ENCODE results near the gene CHTOP.

DNA sequence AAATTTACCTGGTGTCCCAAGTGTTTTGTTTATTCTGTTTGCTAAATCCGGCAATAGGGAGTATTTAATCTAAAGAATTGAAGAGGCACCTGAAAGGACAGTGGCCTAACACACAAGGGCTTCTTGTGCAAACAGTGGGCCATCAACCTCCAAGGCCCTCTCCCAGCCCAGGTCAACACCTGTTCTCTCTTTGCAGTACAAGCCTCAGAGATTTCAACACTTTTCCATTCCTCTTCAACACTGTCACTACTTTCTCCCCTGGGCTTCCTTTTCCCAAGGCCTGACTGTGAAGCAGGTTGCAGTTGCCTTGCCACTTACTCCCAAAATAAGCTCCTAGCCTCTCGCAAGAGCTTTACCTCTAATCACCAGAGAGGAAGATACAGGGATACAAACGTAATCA is 21.5 kb downstream of the CHTOP start:
- TF ChIP-seq, protein P1, sequence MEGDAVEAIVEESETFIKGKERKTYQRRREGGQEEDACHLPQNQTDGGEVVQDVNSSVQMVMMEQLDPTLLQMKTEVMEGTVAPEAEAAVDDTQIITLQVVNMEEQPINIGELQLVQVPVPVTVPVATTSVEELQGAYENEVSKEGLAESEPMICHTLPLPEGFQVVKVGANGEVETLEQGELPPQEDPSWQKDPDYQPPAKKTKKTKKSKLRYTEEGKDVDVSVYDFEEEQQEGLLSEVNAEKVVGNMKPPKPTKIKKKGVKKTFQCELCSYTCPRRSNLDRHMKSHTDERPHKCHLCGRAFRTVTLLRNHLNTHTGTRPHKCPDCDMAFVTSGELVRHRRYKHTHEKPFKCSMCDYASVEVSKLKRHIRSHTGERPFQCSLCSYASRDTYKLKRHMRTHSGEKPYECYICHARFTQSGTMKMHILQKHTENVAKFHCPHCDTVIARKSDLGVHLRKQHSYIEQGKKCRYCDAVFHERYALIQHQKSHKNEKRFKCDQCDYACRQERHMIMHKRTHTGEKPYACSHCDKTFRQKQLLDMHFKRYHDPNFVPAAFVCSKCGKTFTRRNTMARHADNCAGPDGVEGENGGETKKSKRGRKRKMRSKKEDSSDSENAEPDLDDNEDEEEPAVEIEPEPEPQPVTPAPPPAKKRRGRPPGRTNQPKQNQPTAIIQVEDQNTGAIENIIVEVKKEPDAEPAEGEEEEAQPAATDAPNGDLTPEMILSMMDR (IDR thresholded peaks at IDR 0.05) = no peak
- TF ChIP-seq ZFX (IDR thresholded peaks at IDR 0.05; ENCODE audit: borderline replicate concordance) = no peak

All from 22Rv1 (cell line).